HG03457 (cell line): ENCODE data around the gene SYNGAP1.

Source experiments
- ATAC-seq: cut with Tn5 transposase; IDR thresholded peaks from one replicate; pipeline ENCODE4 v1.9.1; 2021; ENCODE audit warnings: moderate number of reproducible peaks; ENCODE audit not compliant: unreplicated experiment

The SYNGAP1 gene

DNA sequence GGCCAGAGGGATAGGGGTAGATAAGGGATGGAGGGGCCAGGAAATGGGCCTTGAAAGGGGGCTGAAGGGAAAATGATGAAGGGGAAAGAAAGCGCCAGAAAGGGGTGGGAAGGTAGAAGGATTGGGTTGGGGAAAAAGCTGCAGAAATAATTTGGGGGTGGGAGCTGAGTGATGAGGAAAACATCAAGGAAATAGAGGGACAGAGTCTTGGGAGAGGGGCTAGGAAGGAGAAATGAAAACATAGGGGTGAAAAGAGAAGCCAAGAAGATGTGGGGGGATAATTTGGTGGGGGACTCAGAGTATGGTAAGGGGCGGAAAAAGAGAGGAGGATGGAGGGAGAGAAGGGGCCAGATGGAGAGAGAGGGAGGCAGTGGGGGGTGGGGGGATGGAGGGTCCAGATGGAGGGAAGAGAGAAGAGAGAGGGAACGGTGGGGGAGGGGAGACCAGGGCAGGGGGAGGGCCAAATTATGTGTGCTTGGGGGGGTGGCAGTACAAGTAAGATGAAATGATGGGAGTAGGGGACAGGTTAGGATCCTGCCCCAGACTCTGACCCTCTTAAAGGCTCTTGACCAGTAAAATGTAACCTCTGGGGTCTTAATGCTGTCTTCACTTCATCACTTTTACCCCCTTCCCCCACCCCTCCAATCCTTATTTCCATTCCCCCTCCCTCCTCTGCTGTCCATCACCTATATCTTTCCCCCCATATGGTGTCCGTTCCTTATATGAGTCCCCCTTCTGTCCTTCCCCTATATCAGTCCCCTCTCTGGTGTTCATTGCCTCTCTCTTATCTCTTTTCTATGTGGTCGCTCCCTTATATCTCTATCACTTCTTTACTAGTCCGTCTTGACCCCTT lies 852 bp downstream of the SYNGAP1 start:
- ATAC-seq: no peak

DNA sequence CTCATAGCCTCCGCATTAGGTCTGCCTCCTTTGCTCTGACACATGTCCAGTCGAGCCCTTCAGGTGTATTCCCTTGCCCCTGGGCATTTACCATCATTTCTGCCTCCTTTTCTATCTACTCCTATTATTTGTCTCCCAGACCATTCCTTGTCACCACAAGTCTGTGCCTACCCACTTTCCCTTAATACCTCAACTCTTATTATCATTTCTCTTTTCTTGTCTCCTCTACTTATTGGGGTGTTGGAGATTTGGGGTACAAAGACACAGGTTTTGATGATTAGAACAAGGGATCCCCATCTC lies 1.4 kb downstream of the SYNGAP1 start:
- ATAC-seq: no peak

DNA sequence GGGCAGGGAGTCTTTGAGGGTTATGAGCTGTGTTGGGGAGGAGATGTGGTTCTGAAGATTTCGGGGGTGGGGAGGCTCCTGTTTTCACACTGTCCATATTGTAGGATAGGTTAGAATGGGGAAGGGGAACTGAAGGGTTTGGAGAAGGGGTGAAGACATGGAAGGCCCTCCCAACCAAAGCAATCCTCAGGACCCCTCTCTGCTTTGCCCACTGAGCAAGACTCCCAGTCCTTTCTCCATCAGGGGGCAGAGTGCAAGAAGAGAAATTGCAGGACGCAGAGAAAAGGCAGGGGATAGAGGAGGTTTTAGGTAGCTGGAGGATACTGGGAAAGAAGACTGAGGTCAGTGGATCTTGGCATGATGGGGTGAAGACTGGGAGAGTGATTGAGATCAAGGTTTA lies 3.9 kb downstream of the SYNGAP1 start:
- no peak for ATAC-seq

DNA sequence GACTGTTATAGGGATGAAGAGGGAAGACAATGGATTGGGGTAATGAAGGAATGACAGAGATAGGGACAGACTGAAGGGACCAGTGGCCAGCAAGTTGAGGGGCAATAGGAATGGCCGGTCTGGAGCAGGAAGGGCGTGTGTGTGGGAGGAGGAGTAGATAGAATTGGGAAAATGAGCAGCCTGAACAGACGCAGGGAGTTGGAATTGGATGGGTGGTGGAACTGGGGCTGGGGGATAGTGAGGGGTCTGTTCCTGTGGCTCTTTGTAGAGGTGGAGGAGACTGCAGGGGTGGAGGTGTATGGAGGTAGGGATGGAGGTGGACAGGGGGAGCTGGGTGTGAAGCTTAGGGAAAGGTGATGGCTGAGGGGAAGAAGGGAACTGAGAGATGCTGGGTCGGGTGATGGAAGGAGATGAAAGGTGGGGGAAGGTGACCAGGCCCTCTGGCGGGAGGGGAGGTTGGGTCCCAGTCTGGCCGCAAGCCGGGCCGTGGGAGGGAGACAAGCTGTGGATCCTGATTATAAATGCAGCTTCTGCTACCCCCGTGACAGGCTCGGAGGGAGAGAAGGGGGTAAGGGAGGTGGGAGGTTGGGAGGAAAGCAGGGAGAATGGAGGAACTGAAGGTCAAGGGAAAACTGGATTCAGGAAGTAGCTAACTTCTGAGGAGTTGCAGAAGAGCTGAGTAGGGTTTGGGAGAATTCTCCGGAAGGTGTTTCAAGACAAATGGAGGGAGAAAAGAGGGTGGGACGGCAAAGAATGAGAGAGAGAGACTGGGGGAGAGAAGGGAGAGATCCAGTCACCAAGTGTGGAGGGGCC lies 5.2 kb downstream of the SYNGAP1 start:
- ATAC-seq: no peak

DNA sequence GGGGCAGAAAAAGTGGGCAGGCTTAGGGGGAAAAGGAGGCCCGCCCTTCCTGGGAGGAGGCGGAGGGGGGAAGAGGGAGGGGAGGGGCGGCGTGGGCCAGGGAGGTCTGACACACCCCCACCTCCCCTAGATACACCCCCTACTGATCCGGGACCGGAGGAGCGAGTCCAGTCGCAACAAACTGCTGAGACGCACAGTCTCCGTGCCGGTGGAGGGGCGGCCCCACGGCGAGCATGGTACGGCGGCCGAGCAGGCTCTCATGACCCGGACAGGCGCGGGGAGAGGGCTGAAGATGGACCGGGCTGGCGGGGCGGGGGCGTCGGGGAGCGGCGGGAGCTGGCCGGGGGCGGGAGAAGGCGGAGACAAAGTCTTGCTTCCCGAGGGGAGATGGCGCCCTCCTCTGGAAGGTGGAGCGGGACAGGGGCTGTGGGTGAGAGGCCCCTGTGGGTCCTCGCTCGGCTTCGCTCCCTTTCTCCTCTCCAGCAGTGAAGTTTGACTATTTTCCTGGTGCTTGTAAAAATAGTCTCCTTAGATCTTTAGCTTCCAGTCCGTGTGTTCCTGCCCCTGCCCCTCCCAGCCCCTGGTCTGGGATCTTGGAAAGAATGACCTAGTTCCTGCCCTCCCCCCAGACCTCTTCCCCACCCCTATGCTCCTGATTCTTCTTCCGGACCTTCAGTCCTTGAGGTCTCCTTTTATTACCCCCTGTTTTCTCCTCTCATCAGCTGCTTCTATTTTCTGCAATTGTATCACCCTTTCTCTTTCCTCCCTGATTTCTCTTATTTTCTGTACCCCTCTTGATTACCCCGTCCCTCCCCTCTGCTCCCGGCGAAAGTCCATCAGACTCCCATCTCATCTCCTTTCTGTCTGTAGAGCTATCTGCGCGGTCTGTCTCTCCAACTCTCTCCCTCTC lies 6.1 kb downstream of the SYNGAP1 start:
- no peak for ATAC-seq

DNA sequence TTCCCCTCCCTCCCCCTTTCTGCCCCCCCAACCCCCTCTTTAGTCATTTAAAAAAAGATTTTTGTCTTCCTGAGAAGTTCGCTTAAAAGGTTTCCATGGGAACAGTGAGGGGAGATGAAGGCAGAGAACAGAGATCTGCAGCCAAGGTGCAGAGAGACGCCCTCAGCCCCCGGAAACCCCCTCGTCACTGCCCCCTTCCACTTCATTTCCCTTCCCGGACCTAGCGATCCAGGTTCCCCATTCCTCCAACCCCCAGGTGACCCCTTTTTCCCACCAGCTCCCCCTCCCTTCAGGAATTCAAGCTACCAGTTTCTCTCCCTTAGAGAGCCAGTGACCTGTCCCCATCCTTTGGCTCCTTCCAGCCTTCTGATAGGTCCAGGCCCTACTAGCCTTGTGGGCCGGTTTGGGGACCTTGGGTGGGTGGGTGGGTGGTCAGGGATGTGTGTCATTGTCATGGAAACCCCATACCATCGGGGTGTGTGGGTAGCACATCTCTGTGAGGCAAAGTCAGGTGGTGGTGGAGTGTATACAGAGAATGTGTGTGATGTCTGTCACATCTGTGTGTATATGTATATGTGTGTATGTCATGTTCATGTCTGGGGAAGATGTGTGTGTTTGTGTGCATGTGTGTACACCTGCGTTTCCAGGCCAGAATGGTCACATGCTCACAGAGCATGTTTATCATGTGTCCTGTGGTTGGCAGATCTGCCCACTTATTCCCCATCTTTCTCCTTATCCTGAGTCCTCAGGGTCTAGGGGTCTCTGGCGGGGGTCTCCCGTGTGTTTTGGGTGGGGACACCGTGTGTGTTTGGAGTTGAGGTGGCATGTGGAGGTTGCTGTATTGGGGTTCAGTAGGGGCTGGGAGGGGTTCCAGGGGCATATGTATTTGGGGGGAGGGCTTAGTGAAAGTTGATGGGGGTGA lies 7.0 kb downstream of the SYNGAP1 start:
- ATAC-seq: no peak

DNA sequence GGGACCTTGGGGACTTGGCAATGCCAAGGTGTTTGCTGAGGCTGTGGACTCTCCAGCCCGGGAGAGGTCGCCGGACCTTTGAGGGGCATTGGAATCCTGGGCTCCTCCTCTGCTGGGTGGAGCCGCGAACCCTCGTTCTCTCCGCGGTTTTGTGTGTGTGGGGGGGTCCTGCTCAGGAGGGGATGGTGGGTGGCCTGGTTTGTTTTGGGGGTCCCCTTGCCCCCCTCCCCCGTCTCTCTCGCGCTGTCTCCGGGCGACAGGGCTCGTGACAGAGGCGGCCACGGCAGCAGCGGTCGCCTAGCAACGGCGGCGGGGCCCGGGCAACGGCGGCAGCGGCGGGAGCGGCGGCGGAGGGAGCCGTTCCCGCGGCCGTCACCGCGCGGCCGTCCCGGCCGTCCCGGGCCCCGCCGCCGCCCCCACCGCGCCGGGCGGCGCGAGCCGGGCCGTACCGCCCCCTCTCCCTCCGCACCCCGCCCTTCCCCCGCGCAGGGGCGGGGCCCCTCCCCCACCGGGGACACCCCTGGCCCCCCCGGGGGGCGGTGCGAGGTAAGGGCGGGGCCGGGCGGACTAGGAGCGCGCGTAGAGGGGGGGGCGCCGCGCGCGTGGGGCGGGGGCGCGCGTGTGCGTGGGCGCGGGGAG lies 7.8 kb downstream of the SYNGAP1 start:
- no peak for ATAC-seq

DNA sequence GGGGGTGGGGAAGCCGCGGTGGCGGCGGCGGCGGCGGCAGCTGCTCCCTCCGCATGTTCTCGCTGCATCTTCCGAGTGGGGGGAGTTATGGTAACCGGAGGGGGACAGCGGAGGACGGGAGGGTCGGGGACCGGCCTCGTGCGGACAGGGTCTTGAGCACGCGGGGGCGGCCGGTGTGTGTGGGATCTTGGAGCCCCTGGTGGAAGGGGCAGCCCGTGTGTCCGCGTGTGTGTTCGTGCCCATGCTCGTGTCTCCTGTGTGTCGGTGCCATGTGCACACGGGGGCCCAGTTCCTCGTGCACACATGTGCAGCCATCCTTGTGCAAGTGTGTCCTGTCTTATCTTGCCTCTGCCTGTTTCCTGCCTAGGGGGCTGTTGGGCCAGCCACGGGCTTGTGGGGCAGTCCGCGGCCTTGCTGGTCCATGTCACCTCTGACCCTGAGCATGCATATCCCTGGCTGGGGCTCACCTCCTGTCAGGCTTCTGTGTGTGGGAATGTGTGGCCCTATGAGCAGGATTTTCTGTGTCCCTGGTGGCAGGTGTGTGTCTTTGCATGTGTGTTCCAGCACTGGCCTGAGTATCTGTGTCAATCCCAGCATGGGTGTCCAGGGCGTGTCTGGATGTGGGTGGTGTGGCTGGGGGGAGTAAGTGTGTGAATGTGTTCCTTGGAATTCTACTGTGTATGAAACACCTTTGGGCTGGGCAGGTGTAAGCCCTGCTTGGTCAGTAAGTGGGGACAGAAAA lies 8.5 kb downstream of the SYNGAP1 start:
- no peak for ATAC-seq

DNA sequence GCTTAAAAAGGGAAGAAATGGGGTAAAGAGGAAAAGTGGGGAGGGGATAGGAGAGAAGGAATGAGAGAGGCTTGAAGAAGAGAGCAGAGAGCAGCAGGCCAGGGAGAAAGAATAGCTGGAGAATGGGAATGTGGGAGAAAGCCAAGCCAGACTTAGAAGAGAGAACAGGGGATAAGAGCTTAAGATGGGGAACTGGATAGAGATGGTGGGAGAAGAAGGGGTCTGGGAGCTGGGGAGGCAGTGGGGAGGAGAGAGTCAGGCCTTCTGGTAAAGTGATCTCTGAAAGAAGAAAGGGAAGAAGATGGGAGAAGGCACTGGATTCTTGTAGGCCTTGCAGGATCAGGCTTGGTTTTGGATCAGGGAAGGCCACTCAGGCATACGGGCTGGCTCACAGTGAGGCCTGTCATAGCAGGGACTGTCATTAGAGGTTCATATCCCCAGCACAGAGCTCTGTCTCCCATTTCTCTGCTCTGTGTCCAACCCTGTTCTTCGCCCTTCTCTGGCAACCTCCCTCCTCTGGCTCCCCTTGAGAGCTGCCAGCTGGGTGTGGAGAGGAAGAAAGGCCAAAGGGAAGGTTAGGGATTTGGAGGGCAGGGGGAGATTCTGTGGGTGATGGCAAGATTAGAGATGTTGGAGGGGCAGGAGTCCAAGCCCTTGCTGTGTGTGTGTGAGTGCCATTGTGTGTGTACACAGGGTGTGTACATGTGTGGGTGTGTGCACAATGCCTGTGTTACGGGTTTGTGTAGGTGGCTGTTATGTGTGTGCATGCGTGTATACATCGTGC lies 9.3 kb downstream of the SYNGAP1 start:
- no peak for ATAC-seq

DNA sequence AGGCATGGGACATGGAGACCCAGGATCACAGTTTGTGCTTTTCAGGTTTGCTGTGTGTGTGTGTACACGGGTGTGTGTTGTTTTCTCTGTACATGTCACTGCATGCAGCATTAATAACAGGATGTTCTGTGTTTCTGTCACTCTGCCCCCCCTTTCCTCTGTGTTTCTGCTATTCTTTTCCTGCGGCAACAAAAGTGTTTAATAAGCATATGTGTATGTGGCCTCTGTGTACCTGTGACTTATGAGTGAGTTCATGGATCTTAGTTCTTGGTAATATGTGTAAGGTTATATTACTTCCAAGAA lies 9.8 kb downstream of the SYNGAP1 start:
- no peak for ATAC-seq

DNA sequence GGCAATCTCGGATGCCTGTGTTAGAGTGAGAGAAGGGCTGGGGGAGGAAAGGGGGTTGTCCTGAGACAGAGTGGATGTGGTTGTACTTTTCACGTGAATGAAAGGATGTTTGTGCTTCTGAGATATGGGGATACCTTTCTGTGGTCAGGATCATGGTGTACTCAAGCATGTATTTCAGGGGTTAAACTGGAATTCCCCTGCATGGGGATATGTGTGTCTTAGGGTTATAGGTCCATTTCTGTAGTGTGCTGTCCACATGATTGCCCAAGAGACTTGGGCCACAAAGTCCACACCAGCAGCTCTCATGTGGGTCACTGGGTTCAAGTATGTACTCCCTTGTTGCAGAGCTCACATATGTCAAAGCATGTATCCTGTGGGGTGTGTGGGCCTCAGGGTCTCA lies 10.5 kb downstream of the SYNGAP1 start:
- ATAC-seq: no peak

DNA sequence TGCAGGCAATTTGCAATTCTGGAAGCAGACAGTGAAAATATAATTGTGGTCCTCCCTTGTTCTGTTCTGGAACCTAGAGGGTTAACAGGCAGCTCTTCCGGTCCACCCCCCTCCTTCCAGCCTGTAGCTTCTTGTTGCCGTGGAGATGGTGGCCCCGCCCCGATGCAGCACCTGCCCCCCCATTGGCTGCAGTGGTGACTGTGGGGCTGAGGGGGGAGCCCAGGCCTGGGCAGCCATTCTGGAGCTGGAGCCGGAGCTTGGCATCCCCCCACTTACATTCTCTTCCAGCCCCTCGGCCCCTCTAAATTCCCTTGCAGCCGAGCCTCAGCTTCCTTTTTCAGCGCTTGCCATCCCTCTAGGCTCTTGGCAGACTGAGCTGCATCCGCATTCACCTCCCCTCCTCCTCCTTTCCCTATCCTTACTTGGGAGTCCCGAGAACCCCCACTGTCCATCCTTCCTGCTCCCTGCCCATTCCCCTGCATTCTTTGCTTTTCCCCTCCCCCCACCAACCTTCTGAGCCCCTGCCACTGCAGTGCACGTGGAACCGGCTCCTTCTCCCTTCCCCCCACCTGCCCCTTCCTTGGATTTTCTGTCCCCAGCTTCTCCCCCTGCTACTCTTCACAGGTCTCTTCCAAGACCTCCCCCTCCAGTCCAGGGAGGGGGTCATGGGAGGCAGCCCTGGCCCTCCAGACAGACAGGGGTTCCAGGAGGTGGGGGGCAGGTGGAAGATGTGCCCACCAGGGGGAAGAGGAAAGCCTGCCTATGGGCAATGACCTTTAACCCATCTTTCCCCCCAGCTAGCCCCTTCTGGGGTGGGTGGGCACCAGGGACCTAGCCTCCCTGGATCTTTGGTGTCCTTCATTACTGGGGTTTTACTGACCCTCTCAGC lies 11.4 kb downstream of the SYNGAP1 start:
- ATAC-seq: no peak

DNA sequence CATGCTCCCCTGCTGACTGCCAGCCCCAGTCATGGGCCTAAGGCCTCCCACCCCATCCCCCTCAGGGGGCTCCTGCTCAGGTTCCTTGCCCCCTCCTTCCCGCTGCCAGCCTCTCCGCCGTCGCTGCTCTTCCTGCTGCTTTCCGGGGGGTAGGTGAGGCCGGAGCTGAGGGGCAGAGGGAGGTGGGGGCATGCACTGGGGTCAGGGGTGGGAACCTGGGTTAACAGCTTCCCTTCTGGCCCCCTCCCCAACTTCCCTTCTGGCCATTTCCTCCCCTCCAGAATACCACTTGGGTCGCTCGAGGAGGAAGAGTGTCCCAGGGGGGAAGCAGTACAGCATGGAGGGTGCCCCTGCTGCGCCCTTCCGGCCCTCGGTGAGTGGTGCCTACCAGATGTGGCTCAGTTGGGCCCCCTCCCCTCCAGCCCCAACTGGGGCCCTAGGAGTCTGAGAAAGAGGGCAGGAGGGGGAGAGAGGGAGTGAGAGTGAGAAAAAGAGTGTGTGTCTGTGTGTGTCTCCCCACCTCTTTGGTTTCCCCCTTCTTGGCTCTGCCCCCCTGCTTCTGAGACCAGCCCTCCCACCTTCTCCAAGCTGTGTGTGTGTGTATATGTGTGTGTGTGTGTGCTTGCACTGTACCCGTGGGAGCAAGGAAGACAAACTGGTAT lies 12.1 kb downstream of the SYNGAP1 start:
- ATAC-seq: no peak

DNA sequence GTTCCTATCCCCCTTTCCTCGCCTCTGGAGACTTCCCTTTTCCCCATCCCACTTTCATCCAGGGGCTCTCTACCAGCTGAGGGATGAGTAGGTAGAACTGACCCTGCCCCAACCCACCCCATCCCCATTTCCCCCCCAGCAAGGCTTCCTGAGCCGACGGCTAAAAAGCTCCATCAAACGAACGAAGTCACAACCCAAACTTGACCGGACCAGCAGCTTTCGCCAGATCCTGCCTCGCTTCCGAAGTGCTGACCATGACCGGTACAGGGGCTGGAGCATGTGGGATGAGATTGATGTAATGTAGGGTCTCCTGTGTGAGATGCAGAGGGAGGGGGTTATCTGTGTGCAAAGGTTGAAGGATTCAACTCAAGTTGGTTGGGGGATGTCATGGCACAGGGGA lies 12.7 kb downstream of the SYNGAP1 start:
- ATAC-seq: no peak

DNA sequence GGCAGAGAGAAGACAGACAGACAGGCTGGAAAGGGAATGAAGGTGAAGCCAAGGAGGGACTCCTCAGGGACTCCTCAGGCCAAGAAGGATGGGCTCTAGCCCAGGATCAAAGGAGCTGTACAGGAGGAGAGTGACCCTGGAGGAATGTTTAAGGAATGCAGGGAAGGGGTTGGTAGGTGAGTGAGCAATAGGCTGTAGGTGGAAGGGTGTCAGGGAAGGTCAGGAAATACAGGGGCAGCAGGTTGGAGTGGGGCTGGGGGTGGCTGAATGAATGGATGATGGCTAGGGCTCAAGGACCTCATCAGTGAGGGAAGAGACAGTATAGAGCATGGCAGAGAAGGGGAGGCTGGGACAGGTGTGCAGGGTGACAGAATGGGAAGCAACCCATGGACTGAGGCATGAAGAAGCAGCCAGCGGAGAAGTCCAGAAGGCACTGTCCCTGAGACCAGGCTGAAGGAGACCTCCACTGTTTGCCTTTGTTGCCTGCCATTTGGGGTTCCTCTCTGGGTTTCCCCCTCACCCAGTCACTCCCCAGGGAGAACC lies 13.2 kb downstream of the SYNGAP1 start:
- ATAC-seq: no peak

DNA sequence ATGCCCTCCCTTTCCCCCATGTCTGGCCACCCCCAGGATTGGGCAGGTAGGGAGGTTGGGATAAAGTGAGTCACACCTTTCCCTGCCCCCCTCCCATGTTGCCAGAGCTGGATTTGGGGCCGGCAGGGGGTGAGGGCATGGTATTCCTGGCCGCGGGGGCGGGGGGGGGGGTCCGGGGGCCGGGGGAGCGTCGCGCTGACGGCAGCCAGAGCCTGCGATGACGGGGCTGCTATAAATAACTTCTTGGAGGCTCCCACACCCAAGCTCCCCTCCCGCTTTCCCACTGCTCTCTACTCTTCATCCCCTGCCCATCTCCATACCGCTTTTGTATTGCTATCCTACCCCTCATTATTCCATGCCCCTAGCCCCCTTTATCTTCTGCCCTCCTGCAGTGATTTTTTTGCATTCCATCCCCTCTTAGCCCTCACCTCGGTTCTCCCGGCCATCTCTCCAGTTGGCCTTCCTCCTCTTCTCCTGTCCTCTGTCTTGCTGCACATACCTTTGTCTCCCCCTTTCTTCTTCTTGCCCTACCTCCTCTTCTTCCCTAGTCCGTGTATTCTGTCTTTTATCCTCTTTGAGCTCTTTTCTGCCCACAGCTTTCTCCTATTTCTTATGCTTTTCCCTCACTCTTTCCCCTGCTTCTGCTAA lies 13.8 kb downstream of the SYNGAP1 start:
- no peak for ATAC-seq
